Measurements from ENCODE around the gene GCNT2.

DNA sequence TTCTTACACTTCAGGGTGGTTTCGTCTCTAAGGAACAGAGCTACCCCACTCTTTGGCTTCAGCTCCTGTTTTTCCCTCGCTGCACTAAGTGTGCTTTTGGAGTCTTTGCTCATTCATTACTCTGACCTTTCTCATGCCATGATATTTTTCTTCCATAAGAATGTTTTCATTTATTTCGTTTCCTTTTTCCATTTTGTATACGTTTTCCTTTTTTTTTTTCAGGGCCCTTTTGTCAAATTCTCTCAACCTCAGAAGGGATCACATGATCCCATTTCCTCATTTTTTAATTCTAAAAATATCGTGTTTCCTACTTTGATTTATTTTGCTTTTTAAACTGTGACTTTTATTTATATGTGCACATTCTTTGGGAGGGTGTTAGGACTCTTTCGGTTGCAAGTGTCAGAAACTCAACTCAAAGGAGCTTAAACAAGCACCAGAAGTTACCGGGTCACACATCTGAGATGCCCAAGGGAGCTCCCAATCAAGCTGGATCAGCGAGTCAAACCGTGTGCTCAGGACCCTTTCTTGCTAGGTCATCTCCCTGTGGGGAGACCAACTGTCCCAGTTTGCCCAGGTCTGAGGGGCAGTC, 40.6 kb downstream of the GCNT2 start:
- TF ChIP-seq EZH2 (IDR thresholded peaks at IDR 0.05; ENCODE audit: borderline replicate concordance, low read depth, low read length, poor library complexity, severe bottlenecking): no peak
- TF ChIP-seq, protein P1, sequence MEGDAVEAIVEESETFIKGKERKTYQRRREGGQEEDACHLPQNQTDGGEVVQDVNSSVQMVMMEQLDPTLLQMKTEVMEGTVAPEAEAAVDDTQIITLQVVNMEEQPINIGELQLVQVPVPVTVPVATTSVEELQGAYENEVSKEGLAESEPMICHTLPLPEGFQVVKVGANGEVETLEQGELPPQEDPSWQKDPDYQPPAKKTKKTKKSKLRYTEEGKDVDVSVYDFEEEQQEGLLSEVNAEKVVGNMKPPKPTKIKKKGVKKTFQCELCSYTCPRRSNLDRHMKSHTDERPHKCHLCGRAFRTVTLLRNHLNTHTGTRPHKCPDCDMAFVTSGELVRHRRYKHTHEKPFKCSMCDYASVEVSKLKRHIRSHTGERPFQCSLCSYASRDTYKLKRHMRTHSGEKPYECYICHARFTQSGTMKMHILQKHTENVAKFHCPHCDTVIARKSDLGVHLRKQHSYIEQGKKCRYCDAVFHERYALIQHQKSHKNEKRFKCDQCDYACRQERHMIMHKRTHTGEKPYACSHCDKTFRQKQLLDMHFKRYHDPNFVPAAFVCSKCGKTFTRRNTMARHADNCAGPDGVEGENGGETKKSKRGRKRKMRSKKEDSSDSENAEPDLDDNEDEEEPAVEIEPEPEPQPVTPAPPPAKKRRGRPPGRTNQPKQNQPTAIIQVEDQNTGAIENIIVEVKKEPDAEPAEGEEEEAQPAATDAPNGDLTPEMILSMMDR (conservative IDR thresholded peaks at IDR 0.05; ENCODE audit: low read depth, low read length): no peak
